Spleen (tissue), 7 donors: Measurements from ENCODE around the gene BOLA2B.

Source experiments
- CTCF ChIP-seq, 11 experiments: fragments of 200-600 bp in 7 of 11; fragments of 450-650 bp in 4 of 11; sonication (generic) in 4 of 11; IDR thresholded peaks in 8 of 11; conservative IDR thresholded peaks in 3 of 11; 1 replicate in 7 of 11; 2 replicates in 4 of 11; pipeline versions ENCODE4 v1.4.0 to v1.8.0; 2016 to 2021; ENCODE audit warnings: antibody characterized with exemption in 11 of 11, inconsistent platforms in 4 of 11, mild to moderate bottlenecking in 1 of 11
- POLR2A ChIP-seq, 3 donors: fragments of 450-650 bp; IDR thresholded peaks; one replicate each; pipeline ENCODE4 v1.5.1; 2017; ENCODE audit warnings: antibody characterized with exemption in 3 of 3, mild to moderate bottlenecking in 1 of 3
- POLR2AphosphoS5 ChIP-seq, 3 donors: sonication (generic); formaldehyde crosslinking; IDR thresholded peaks; one replicate each; pipeline ENCODE4 v1.5.1; 2017; ENCODE audit warnings: antibody characterized with exemption in 3 of 3
- donor health status: DM: no; HTN: no; CAD: no; lungs with moderate emphysema.
- donor health status: DM: no; HTN: no; CAD: no.
- donor health status: DM: no; HTN: no; CAD: no.

- TF ChIP-seq CTCF (IDR thresholded peaks at IDR 0.05 in 8 of 11, conservative IDR thresholded peaks at IDR 0.05 in 3 of 11) (no peak), POLR2A (IDR thresholded peaks at IDR 0.05) (no peak), POLR2AphosphoS5 (IDR thresholded peaks at IDR 0.05) (no peak)
Observed at GRCh38 chr16:30144017-30144416, 49.4 kb downstream of the BOLA2B start.
